ENCODE data around the gene ANKRD12. TPM values are rescaled to one million over a fixed set of nuclear protein-coding genes. Genes with fewer than 3 reads are reported as not detected.

ANKRD12 gene
- total RNA-seq, 4 donors from 2014 or later = 49.8 to 68.4 (median 54.1) TPM

GRCh38 chr18:9289698-9290097 lies 153.1 kb downstream of the ANKRD12 start:
- TF ChIP-seq CTCF (IDR thresholded peaks at IDR 0.05) (no peak), POLR2A (IDR thresholded peaks at IDR 0.05) (no peak)
- intact Hi-C loops (cut with DNase I; ENCODE audit: low total_unique reads) = no loop called here
- H3K4me3 ChIP-seq (ENCODE audit: low read depth, poor library complexity, severe bottlenecking) = no peak overlapping the region
- no peak for DNase-seq (ENCODE audit: low spot score in 2 of 2)

- H3K4me3 ChIP-seq (ENCODE audit: low read depth, poor library complexity, severe bottlenecking) = no peak overlapping the region
- TF ChIP-seq CTCF (IDR thresholded peaks at IDR 0.05) (no peak), POLR2A (IDR thresholded peaks at IDR 0.05) (no peak)
- DNase-seq (ENCODE audit: low spot score in 2 of 2) = no peak
- intact Hi-C loops (cut with DNase I; ENCODE audit: low total_unique reads) = no loop called here
These were observed 153.6 kb downstream of the ANKRD12 start for GRCh38 chr18:9290156-9290555.

GRCh38 chr18:9292047-9292446 lies 155.5 kb downstream of the ANKRD12 start:
- TF ChIP-seq CTCF (IDR thresholded peaks at IDR 0.05) = no peak
- TF ChIP-seq POLR2A (IDR thresholded peaks at IDR 0.05) = no peak
- WGBS, 2 donors = 92 to 97% methylated on average over 2 of the region's 2 CpGs
- intact Hi-C loops (cut with DNase I; ENCODE audit: low total_unique reads) = no loop called here
- no peak overlapping the region for H3K4me3 ChIP-seq (ENCODE audit: low read depth, poor library complexity, severe bottlenecking)
- no peak for DNase-seq (ENCODE audit: low spot score in 2 of 2)

GRCh38 chr18:9293948-9294347 lies 157.4 kb downstream of the ANKRD12 start:
- DNase-seq (ENCODE audit: low spot score in 2 of 2) = no peak
- intact Hi-C loops (cut with DNase I; ENCODE audit: low total_unique reads) = no loop called here
- TF ChIP-seq CTCF (IDR thresholded peaks at IDR 0.05) (no peak), POLR2A (IDR thresholded peaks at IDR 0.05) (no peak)
- no peak overlapping the region for H3K4me3 ChIP-seq (ENCODE audit: low read depth, poor library complexity, severe bottlenecking)
- WGBS, 2 donors = 94 to 97% methylated on average over 1 of the region's 1 CpG

- WGBS, 2 donors = 91 to 96% methylated on average over 11 to 15 of the region's 15 CpGs
- intact Hi-C loops (cut with DNase I; ENCODE audit: low total_unique reads) = no loop called here
- no peak overlapping the region for H3K4me3 ChIP-seq (ENCODE audit: low read depth, poor library complexity, severe bottlenecking)
- DNase-seq (ENCODE audit: low spot score in 2 of 2) = no peak
- TF ChIP-seq POLR2A (IDR thresholded peaks at IDR 0.05) (no peak), CTCF (IDR thresholded peaks at IDR 0.05) (no peak)
These were observed 159.8 kb downstream of the ANKRD12 start for GRCh38 chr18:9296233-9297006.

- DNase-seq (ENCODE audit: low spot score in 2 of 2) = no peak
- WGBS, 2 donors = 94 to 98% methylated on average over 20 to 21 of the region's 24 CpGs
- TF ChIP-seq POLR2A (IDR thresholded peaks at IDR 0.05) (no peak), CTCF (IDR thresholded peaks at IDR 0.05) (no peak)
- intact Hi-C loops (cut with DNase I; ENCODE audit: low total_unique reads) = no loop called here
- no peak overlapping the region for H3K4me3 ChIP-seq (ENCODE audit: low read depth, poor library complexity, severe bottlenecking)
These were observed 160.4 kb downstream of the ANKRD12 start for GRCh38 chr18:9297007-9297393.
